NOMO-1 treated with DMSO at 0.1 percent for 48 hours (cell line): ENCODE data around the gene PELI3.
A peak's percentile ranks its signal among the peaks of the same experiment; 100 is the strongest.
"Not testable (repeated sequence)": the region's sequence is repeated elsewhere in the genome, so short reads cannot be mapped to it uniquely, and the experiment has no call there.

Experiments
- DNase-seq: peaks from one replicate; lab custom pipeline; 2025; ENCODE audit not compliant: unreplicated experiment; lab: John Stamatoyannopoulos, UW

PELI3 gene

DNA sequence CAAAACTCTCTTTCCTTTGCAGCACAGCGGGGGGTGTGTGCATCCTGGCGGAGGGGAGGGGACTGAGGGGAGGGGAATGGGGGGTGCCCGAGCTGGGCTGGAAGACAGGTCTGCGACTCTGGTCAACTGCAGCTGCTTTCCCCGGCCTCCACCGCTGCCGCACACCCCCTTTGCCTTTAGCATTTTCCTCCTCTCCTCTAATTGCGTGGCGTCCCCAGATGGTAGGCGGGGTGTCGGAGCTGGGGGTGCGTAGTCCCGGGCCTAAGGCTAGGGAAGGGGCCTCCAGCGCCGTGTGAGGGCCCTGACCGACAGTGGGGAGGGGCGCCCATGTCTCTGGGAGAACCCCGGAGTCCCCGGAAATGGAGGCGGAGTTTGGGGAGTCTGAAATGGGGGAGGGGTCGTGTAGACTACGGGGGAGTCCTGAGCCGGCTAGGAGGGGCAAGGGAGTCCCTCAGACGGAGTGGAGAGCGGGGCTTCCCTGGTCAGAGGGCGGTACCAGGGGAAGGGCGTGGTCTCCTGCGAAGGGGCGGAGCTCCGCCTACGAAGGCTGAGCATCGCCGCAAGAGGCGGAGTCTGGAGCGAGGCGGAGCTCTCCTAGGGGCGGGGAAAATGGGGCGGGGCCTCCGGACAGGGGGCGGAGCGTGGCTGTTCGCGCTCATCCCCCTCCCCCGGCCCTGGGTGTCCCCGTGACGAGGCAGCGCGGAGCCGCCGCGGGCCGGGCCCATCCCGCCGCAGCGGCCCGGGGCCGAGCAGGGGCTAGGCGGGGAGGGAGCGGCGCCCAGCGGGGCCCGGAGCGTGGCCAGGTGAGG lies at the start of gene PELI3:
TSS of gene PELI3 (plus strand) at position 681 of the 809 bp plus-strand sequence. CDS start 1,224 bp downstream, outside the sequence.
- DNase-seq = peak; percentile 89

DNA sequence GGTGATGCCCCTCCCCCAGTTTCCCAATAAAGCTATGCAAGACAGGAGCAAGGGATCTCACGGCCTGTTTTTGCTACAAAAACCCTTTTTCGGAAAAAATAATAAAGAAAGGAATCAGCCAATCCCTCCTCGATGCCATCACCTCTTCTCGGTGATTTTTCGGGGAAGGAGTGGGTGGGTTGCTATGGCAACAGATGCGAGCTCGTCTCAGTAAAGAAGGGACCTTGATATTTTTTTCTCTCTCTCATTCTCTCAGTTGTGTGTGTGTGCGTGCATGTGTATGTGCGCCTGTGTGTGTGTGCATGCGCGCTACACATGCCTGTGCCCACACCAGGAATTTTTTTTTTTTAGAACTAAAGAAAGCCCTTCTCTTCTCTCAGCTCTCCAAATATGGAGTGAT lies 49.7 kb upstream of the PELI3 start:
- DNase-seq = no peak

GRCh38 chr11:66418168-66418985 lies 48.3 kb upstream of the PELI3 start:
- DNase-seq = peak; percentile 83

- DNase-seq = no peak
These were observed 47.8 kb upstream of the PELI3 start for GRCh38 chr11:66418986-66419308.

GRCh38 chr11:66419825-66420224 lies 46.9 kb upstream of the PELI3 start:
- DNase-seq = no peak

GRCh38 chr11:66420671-66421476 lies 45.8 kb upstream of the PELI3 start, which contains the start of gene NPAS4:
NPAS4 (plus strand) TSS chr11:66421035; CDS start chr11:66421180, 145 bp downstream.
- DNase-seq = no peak

DNA sequence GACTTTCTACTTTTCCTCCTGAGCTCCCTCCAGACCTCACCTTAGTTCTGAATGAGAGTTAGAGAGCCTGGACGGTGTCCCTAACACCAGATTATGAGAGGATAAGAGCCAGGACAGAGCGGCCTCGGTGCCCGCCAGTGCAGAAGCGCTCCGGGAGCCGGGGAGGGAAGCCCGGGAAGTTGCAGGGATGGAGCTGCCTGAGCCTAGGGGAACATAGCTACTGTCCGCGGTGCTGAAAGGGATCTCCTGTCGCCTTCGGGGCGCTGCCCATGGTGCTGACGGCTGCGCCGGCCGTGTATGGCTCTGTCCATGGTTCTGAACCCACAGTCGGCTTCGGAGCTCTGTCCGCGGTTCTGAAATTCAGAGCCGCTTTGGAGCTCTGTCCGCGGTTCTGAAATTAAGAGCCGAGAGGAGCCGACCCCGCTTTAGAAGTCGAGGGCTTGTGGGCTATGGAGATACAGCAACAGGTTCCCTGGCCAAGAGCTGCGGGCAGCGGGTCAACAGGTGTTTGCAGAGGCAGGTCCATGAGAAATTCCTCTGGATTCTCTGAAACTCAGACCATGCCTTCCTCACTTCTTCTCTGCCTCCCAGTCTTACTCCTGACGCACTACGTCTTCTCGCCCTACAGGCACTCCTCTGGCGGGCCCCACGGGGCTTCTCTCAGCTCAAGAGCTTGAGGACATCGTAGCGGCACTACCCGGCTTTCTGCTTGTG lies 45.1 kb upstream of the PELI3 start:
- DNase-seq = peak; percentile 75

DNA sequence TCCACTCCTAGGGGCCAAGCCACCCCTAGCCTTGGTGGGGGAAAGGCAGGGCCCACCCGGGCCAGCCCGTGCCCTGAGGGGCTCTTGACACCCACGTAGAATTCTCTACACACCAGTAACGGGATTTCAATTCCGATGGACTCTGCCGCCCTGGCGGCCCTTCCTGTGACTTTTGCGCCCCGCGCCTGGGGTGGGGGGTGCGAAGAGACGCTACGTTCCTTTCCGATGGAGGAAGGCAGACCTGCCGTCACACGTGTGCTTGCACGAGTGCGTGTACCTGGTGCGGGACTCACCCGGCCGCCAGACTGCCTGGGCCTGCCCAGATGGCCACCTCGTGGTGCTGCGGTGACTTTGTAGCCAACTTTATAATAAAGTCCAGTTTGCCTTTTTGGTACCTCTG lies 40.4 kb upstream of the PELI3 start:
- DNase-seq = no peak

DNA sequence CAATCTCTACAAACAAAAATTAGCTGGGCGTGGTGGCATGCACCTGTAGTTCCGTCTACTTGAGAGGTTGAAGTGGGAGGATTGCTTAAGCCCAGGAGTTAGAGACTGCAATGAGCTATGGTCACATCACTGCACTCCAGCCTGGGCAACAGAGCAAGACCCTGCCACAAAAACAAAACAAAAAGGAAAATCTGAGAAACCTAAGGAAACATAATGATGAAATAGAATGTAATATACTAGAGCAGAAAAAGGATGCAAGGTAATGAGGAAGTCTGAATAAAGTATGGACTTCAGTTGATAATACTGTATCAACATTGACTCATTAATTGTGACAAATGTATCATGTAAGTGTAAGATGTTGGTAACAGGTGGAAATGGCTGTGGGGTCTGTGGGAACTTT lies 37.8 kb upstream of the PELI3 start:
- no peak for DNase-seq

DNA sequence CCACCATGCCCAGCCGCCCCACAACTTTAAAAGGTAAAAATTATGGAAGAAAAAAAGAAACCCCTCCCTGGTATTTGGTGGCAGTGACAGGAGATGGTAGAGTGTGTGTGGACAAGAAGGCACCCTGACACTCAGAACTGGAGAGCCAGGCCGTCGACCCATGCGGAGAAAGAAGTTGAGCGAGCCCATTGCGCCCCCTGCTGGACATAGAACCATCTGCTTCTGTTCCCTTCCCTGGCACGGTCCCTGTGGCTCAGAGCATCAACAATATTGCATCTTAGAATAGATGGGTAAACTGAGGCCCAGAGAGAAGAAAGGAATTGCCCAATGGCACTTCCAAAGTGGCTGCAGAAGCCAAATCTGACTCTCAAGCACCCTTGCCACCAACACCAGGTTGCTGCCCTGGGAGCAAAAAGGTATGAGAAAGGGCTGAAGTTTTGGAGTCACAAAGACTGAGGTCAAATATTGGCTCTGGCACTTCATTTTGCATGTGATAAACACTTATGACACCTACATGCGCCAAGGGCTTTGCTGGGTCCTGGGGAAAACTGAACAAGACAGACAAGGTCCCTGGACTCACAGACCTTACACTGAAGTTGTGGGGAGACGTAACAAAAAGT lies 36.6 kb upstream of the PELI3 start:
- DNase-seq = peak; percentile 52

DNA sequence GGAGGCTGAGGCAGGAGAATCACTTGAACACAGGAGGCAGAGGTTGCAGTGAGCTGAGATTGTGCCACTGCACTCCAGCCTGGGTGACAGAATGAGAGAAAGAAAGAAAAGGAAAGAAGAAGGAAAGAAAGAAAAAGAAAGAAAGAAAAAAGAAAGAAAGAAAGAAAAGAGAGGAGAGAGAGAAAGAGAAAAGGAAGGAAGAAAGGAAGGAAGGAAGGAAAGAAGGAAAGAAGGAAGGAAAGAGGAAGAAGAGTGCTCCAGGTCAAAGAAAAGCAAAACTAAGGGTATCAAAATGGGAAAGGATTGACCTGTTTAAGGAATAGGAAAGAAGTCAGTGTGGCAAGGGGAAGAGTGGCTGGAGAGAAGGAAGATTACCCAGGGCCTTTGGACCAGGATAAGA lies 35.4 kb upstream of the PELI3 start:
- DNase-seq = not testable (repeated sequence)

- not testable (repeated sequence) for DNase-seq
These were observed 34.8 kb upstream of the PELI3 start for GRCh38 chr11:66431871-66432329.

- DNase-seq = peak; percentile 61
These were observed 34.1 kb upstream of the PELI3 start for GRCh38 chr11:66432597-66432996.

DNA sequence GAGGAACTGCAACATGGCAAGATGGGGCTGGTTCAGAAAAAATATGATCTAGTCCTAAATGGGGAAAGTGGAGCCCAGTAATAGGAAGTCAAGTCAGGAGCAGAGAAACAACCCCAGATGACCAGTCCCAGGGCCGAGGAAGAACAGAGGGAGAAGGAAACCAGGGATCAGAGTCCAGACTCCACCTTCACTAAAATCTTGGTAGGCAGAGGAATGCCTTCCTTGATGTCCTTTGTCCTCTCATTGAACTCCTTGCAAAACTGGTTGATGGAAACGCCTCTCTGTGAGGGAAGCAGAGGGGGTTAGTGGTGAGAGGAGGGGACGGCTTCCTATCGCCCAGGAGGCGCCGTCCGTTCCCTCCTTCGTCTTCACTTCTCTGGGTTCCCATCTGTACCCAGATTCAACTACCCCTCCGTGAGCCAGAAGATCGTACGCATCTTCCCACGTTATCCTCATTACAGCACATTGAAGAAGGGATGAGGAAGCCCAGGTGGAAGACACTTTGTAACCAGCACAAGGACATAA lies 28.7 kb upstream of the PELI3 start:
- DNase-seq = no peak

- peak; percentile 90 for DNase-seq
These were observed 27.9 kb upstream of the PELI3 start, which contains the start of gene MRPL11 for GRCh38 chr11:66438504-66439466. MRPL11 (minus strand) TSS chr11:66438848; CDS start chr11:66438754, 94 bp downstream.

DNA sequence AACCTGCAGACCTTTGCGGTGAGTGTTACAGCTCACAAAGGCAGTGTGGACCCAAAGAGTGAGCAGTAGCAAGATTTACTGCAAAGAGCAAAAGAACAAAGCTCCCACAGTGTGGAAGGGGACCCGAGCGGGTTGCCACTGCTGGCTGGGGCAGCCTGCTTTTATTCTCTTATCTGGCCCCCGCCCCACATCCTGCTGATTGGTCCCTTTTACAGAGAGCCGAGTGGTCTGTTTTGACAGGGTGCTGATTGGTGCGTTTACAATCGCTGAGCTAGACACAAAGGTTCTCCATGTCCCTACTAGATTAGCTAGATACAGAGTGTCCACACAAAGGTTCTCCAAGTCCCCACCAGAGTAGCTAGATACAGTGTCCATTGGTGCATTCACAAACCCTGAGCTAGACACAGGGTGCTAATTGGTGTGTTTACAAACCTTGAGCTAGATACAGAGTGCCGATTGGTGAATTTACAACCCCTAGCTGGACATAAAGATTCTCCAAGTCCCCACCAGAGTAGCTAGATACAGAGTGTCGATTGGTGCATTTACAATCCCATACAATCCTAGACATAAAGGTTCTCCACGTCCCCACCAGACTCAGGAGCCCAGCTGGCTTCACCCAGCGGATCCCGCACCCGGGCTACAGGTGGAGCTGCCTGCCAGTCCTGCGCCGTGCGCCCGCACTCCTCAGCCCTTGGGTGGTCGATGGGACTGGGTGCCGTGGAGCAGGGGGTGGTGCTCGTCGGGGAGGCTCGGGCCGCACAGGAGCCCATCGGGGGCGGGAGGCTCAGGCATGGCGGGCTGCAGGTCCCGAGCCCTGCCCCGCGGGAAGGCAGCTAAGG lies 26.4 kb upstream of the PELI3 start:
- DNase-seq = not testable (repeated sequence)

GRCh38 chr11:66440940-66441282 lies 25.8 kb upstream of the PELI3 start:
- DNase-seq = not testable (repeated sequence)

DNA sequence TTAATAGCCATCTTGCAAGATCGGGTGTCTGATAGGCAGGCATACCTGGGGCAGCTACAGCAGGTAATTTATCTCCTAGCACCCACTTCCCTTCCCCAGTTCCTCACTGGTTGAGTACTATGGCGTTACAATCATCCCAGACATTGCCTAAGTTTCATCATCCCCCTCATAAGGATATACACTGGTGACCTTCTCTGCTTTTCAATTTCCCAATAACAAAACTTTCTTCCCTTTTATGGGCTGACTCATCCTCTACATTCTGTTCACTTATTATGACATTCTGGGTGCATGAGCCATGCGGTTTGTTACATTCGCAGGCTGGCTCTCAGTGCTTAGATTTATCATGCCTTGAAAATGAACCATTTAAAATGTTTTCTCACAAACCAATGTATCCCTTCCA lies 23.1 kb upstream of the PELI3 start:
- peak; percentile 98 for DNase-seq
